Endodermal cell (in vitro differentiated cells): Measurements from ENCODE around the gene CDKN1C. TPM values are rescaled to one million over a fixed set of nuclear protein-coding genes. Genes with fewer than 3 reads are reported as not detected.

Experiments used
- DNase-seq: peaks from one replicate; pipeline ENCODE4 v3.0.0-alpha.2; 2017
- H3K27ac ChIP-seq: 2 replicates; pipeline ENCODE4 v1.5.1; 2013; ENCODE audit warnings: mild to moderate bottlenecking, low read depth, low read length, moderate library complexity
- H3K27me3 ChIP-seq: 2 replicates; pipeline ENCODE4 v1.6.1; 2013; ENCODE audit warnings: mild to moderate bottlenecking, low read length, moderate library complexity; ENCODE audit not compliant: insufficient read depth, control insufficient read depth, poor library complexity, severe bottlenecking
- H3K36me3 ChIP-seq: 2 replicates; pipeline ENCODE4 v1.7.0; 2013; ENCODE audit warnings: mild to moderate bottlenecking, low read length, moderate library complexity; ENCODE audit not compliant: control insufficient read depth, insufficient read depth
- H3K4me1 ChIP-seq: one replicate; pipeline ENCODE4 v1.7.0; 2013; ENCODE audit warnings: low read length; ENCODE audit not compliant: control insufficient read depth, insufficient read depth
- H3K4me3 ChIP-seq: 2 replicates; pipeline ENCODE4 v1.5.1; 2013; ENCODE audit warnings: mild to moderate bottlenecking, low read length, moderate library complexity
- H3K9ac ChIP-seq: 2 replicates; pipeline ENCODE4 v1.6.1; 2013; ENCODE audit warnings: mild to moderate bottlenecking, low read length, moderate library complexity; ENCODE audit not compliant: poor library complexity, severe bottlenecking; ENCODE audit errors: extremely low read depth
- H3K9me3 ChIP-seq: 2 replicates; pipeline ENCODE4 v1.6.1; 2013; ENCODE audit warnings: mild to moderate bottlenecking, low read length, moderate library complexity; ENCODE audit not compliant: control insufficient read depth
- H3K27ac Mint-ChIP-seq: 2 replicates; pipeline ENCODE4 v1.8.0; 2020; ENCODE audit warnings: mixed read lengths
- H3K27me3 Mint-ChIP-seq: 2 replicates; pipeline ENCODE4 v1.8.0; 2021; ENCODE audit warnings: mild to moderate bottlenecking, mixed read lengths; ENCODE audit not compliant: insufficient read depth
- H3K36me3 Mint-ChIP-seq: 2 replicates; pipeline ENCODE4 v1.8.0; 2020; ENCODE audit warnings: low read depth, mixed read lengths
- H3K4me1 Mint-ChIP-seq: 2 replicates; pipeline ENCODE4 v1.8.0; 2020; ENCODE audit warnings: mixed read lengths
- H3K4me3 Mint-ChIP-seq: 2 replicates; pipeline ENCODE4 v1.8.0; 2020; ENCODE audit warnings: mild to moderate bottlenecking, moderate library complexity, mixed read lengths
- H3K9me3 Mint-ChIP-seq: 2 replicates; pipeline ENCODE4 v1.8.0; 2020; ENCODE audit warnings: mild to moderate bottlenecking, mixed read lengths
- CTCF ChIP-seq: fragments of 200-600 bp; sonication (generic); conservative IDR thresholded peaks from 2 replicates; pipeline ENCODE4 v1.5.0; 2021; ENCODE audit warnings: antibody characterized with exemption, mild to moderate bottlenecking
- WGBS, 2 experiments: methylation state at CpG; one replicate each; pipeline versions ENCODE4 v1.1.5 to v1.1.7; 2013; ENCODE audit warnings: missing lambda C conversion rate in 2 of 2, mixed read lengths in 1 of 2; ENCODE audit not compliant: insufficient coverage in 1 of 2, insufficient read length in 1 of 2; 5-methylcytosine and 5-hydroxymethylcytosine counted together
- total RNA-seq, 2 donors: library from RNA; stranded (reverse); fragmentation: NEBNext Ultra II Directional in 1 of 2; extraction: Animal tissue kit (Norgen Biotek cat#: 25700) in 1 of 2; gene quantifications; 2 replicates in 1 of 2; 3 replicates in 1 of 2; pipeline ENCODE4 v1.2.1, GENCODE V29; 2021

The CDKN1C gene
- total RNA-seq, 2 donors from 2014 or later, result 37.6 to 60.9 TPM

- H3K27me3 Mint-ChIP-seq, result peaks cover 82% of the 10 kb centered on the region
- 69 to 80% methylated on average over 1 to 13 of the region's 13 CpGs for WGBS, 2 experiments
- Histone ChIP-seq H3K4me1 (no peaks in the 10 kb centered on the region), H3K9me3 (peaks cover 6% of the 10 kb centered on the region), H3K36me3 (no peaks in the 10 kb centered on the region), H3K27me3 (peaks cover 88% of the 10 kb centered on the region), H3K9ac (no peak overlapping the region), H3K4me3 (no peak overlapping the region), H3K27ac (peak overlapping the region; percentile 57)
- H3K4me3 Mint-ChIP-seq, result peak overlapping the region; percentile 22
- H3K27ac Mint-ChIP-seq, result no peak overlapping the region
- DNase-seq, result no peak
- no peak for TF ChIP-seq CTCF
- H3K4me1 Mint-ChIP-seq, result no peaks in the 10 kb centered on the region
- no peaks in the 10 kb centered on the region for H3K36me3 Mint-ChIP-seq
- H3K9me3 Mint-ChIP-seq, result peaks cover 7% of the 10 kb centered on the region
These were observed 22.3 kb downstream of the CDKN1C start for GRCh38 chr11:2863276-2863618.

GRCh38 chr11:2862395-2863275 lies 22.9 kb downstream of the CDKN1C start:
- Mint-ChIP-seq H3K27ac (no peak overlapping the region), H3K4me1 (no peaks in the 10 kb centered on the region), H3K4me3 (peak overlapping the region; percentile 22), H3K9me3 (peaks cover 7% of the 10 kb centered on the region), H3K27me3 (peaks cover 76% of the 10 kb centered on the region), H3K36me3 (no peaks in the 10 kb centered on the region)
- H3K9me3 ChIP-seq, result peaks cover 6% of the 10 kb centered on the region
- H3K9ac ChIP-seq, result no peak overlapping the region
- no peaks in the 10 kb centered on the region for H3K36me3 ChIP-seq
- no peak overlapping the region for H3K4me3 ChIP-seq
- peaks cover 84% of the 10 kb centered on the region for H3K27me3 ChIP-seq
- peak; percentile 30 for TF ChIP-seq CTCF
- DNase-seq, result peak; percentile 85
- 4 to 5% methylated on average over 45 to 96 of the region's 96 CpGs for WGBS, 2 experiments
- peak overlapping the region; percentile 78 for H3K27ac ChIP-seq
- H3K4me1 ChIP-seq, result no peaks in the 10 kb centered on the region

GRCh38 chr11:2860636-2861035 lies 24.9 kb downstream of the CDKN1C start:
- Mint-ChIP-seq H3K9me3 (no peaks in the 10 kb centered on the region), H3K27ac (no peak overlapping the region), H3K4me3 (no peak overlapping the region), H3K36me3 (no peaks in the 10 kb centered on the region), H3K4me1 (no peaks in the 10 kb centered on the region), H3K27me3 (peaks cover 71% of the 10 kb centered on the region)
- 86 to 100% methylated on average over 3 to 7 of the region's 7 CpGs for WGBS, 2 experiments
- Histone ChIP-seq H3K27me3 (peaks cover 65% of the 10 kb centered on the region), H3K9me3 (no peaks in the 10 kb centered on the region), H3K36me3 (no peaks in the 10 kb centered on the region), H3K27ac (no peak overlapping the region), H3K4me3 (no peak overlapping the region), H3K4me1 (no peaks in the 10 kb centered on the region), H3K9ac (no peak overlapping the region)
- no peak for TF ChIP-seq CTCF
- DNase-seq, result no peak
